HEK293T (cell line): ENCODE results near the gene RUNDC3A.

ENCODE experiments used
- BHLHE40 ChIP-seq: fragments of 450-650 bp; IDR thresholded peaks from 2 replicates; pipeline ENCODE4 v1.6.1; 2016; ENCODE audit warnings: mild to moderate bottlenecking, moderate library complexity, borderline replicate concordance
- ELF4 ChIP-seq: fragments of 450-650 bp; IDR thresholded peaks from 2 replicates; pipeline ENCODE4 v1.6.1; 2017; ENCODE audit warnings: antibody characterized with exemption
- FOXA1 ChIP-seq: fragments of 450-650 bp; IDR thresholded peaks from 2 replicates; pipeline ENCODE4 v1.6.1; 2016; ENCODE audit warnings: mild to moderate bottlenecking
- FOXM1 ChIP-seq: fragments of 450-650 bp; IDR thresholded peaks from 2 replicates; pipeline ENCODE4 v1.6.1; 2017; ENCODE audit warnings: mild to moderate bottlenecking, borderline replicate concordance
- LEF1 ChIP-seq: fragments of 450-650 bp; IDR thresholded peaks from 2 replicates; pipeline ENCODE4 v1.6.1; 2017; ENCODE audit warnings: mild to moderate bottlenecking, borderline replicate concordance
- NFRKB ChIP-seq: fragments of 450-650 bp; IDR thresholded peaks from 2 replicates; pipeline ENCODE4 v1.6.1; 2016; ENCODE audit warnings: mild to moderate bottlenecking, moderate library complexity
- PKNOX1 ChIP-seq: fragments of 450-650 bp; IDR thresholded peaks from 2 replicates; pipeline ENCODE4 v1.6.1; 2016
- SP1 ChIP-seq: fragments of 450-650 bp; IDR thresholded peaks from 2 replicates; pipeline ENCODE4 v1.6.1; 2017
- SUZ12 ChIP-seq: fragments of 450-650 bp; IDR thresholded peaks from 2 replicates; pipeline ENCODE4 v1.6.1; 2016; ENCODE audit warnings: mild to moderate bottlenecking
- ZNF384 ChIP-seq: fragments of 450-650 bp; IDR thresholded peaks from 2 replicates; pipeline ENCODE4 v1.6.1; 2016

- TF ChIP-seq SP1 (no peak), BHLHE40 (no peak), FOXM1 (no peak), SUZ12 (no peak), ZNF384 (no peak), LEF1 (no peak), PKNOX1 (no peak), FOXA1 (no peak), NFRKB (no peak), ELF4 (no peak)
These were observed 14.7 kb upstream of the RUNDC3A start for GRCh38 chr17:44293509-44294226.
